ENCODE results near the gene LYAR.
"Not testable (repeated sequence)": the region's sequence is repeated elsewhere in the genome, so short reads cannot be mapped to it uniquely, and the experiment has no call there.

LYAR gene

GRCh38 chr4:4259484-4260100 is 30.4 kb downstream of the LYAR start:
- DNase-seq, result no peak

GRCh38 chr4:4257705-4258104 is 32.2 kb downstream of the LYAR start:
- DNase-seq, result not testable (repeated sequence)

GRCh38 chr4:4256799-4257198 is 33.2 kb downstream of the LYAR start:
- no peak for DNase-seq

- no peak for DNase-seq
Observed at GRCh38 chr4:4254666-4255065, 35.3 kb downstream of the LYAR start.

- DNase-seq, result no peak
Observed at GRCh38 chr4:4254199-4254598, 35.8 kb downstream of the LYAR start.

GRCh38 chr4:4249866-4250265 is 40.1 kb downstream of the LYAR start:
- DNase-seq, result no peak

- DNase-seq, result not testable (repeated sequence)
Observed at GRCh38 chr4:4249342-4249741, 40.6 kb downstream of the LYAR start.

GRCh38 chr4:4248885-4249203 is 41.1 kb downstream of the LYAR start:
- DNase-seq, result no peak

GRCh38 chr4:4248029-4248884 is 41.7 kb downstream of the LYAR start, which contains the start of gene TMEM128:
Gene TMEM128, minus strand, starts transcription at chr4:4248223. Its CDS starts 21 bp downstream, at chr4:4248202.
- DNase-seq, result peak; percentile 86

GRCh38 chr4:4247696-4248028 is 42.3 kb downstream of the LYAR start:
- DNase-seq, result no peak

- DNase-seq, result no peak
Observed at GRCh38 chr4:4245172-4245571, 44.8 kb downstream of the LYAR start.

- DNase-seq, result not testable (repeated sequence)
Observed at GRCh38 chr4:4239551-4239950, 50.4 kb downstream of the LYAR start.

GRCh38 chr4:4233610-4234009 is 56.3 kb downstream of the LYAR start:
- no peak for DNase-seq

GRCh38 chr4:4228356-4228668 is 61.6 kb downstream of the LYAR start:
- no peak for DNase-seq

GRCh38 chr4:4227510-4228355 is 62.2 kb downstream of the LYAR start:
- no peak for DNase-seq

- no peak for DNase-seq
Observed at GRCh38 chr4:4226606-4227438, 63.1 kb downstream of the LYAR start, which contains the start of gene OTOP1. Gene OTOP1, minus strand, starts transcription at chr4:4226929. Its CDS starts 65 bp downstream, at chr4:4226864.

- DNase-seq, result no peak
Observed at GRCh38 chr4:4225915-4226605, 63.9 kb downstream of the LYAR start.
